ENCODE data around the gene GATA5. TPM values are rescaled to one million over a fixed set of nuclear protein-coding genes. Genes with fewer than 3 reads are reported as not detected.

Gene GATA5
- total RNA-seq, 1 experiment from 2014 or later: 0.25 TPM

DNA sequence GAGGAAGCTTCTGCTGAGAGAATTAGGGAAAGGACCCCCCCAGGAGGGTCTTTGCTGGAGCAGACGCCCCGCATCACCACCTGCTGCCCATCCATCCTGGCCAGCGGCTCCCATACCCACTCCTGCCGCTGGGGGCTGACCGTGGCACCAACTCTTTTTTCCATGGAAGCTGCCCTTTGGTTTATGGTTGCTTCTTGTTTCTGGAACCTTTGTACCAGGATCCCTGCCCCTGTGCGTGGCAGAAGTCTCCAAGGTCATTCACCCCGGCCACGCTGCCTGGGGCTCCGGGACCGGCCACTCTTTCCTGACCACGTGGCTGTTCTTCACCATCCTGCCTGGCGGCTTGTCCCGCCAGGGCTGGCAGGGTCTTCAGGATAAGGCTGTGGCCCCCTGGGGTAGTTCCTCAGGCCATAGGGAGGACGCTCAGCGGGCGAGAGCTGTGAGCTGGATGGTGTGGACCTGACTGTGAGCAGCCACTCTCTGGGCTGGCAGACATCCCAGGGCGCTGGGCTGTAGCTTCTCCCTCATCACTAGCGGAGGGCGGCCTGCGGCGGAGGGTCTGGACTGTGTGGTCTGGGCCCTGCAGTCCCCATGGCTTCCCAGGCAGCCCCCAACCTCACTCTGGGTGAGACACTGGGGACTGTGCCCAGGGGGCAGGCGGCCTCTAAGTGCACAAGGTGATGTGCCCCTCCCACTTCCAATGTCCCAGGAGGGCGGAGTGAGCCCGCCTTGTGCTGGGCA, 25.7 kb downstream of the GATA5 start:
- Mint-ChIP-seq H3K4me1 (ENCODE audit: low read depth, unreplicated experiment) (peaks cover 23% of the 10 kb centered on the region), H3K4me3 (ENCODE audit: unreplicated experiment) (no peak overlapping the region), H3K36me3 (ENCODE audit: insufficient read depth, unreplicated experiment) (no peaks in the 10 kb centered on the region), H3K9me3 (ENCODE audit: unreplicated experiment) (no peaks in the 10 kb centered on the region), H3K27me3 (ENCODE audit: insufficient read depth, unreplicated experiment) (no peaks in the 10 kb centered on the region), H3K27ac (ENCODE audit: unreplicated experiment) (peak overlapping the region; percentile 9)
- POLR2A ChIA-PET: no interaction called here
- Histone ChIP-seq H3K4me1 (peaks cover 38% of the 10 kb centered on the region), H3K4me3 (ENCODE audit: low read depth, low read length) (no peak overlapping the region), H3K9me3 (no peaks in the 10 kb centered on the region), H3K27me3 (replicated peaks; ENCODE audit: control insufficient read depth, insufficient read depth, low read length) (no peaks in the 10 kb centered on the region), H3K36me3 (ENCODE audit: control insufficient read depth, insufficient read depth, low read length) (no peaks in the 10 kb centered on the region)
- DNase-seq: no peak
- peak in 1 of 2 experiments; percentile 14 for TF ChIP-seq CTCF (IDR thresholded peaks at IDR 0.05; ENCODE audit: insufficient read depth in 1 of 2, low read depth in 1 of 2, low read length in 1 of 2, severe bottlenecking in 1 of 2, unreplicated experiment in 1 of 2)
- CTCF ChIA-PET: interaction anchor here (1.1 to 1.2 kb wide), 2 partner anchors 82 to 167 kb away, joined by 3 to 4 read pairs; no protein-coding TSS in a partner anchor
- intact Hi-C loops (cut with micrococcal nuclease; ENCODE audit: unreplicated experiment): loop anchor here (2.0 kb wide), 1 partner anchor 19 kb away; no protein-coding TSS in a partner anchor
- BruUV-seq (replicated peaks): no TSS peak

- no peak overlapping the region for H3K4me3 ChIP-seq (ENCODE audit: low read depth, low read length)
- BruUV-seq (replicated peaks): no TSS peak
- CTCF ChIA-PET: interaction anchor here (1.1 kb wide), 1 partner anchor 30 kb away, joined by 3 read pairs; no protein-coding TSS in a partner anchor
- H3K4me1 ChIP-seq: peaks cover 43% of the 10 kb centered on the region
- H3K36me3 Mint-ChIP-seq (ENCODE audit: insufficient read depth, unreplicated experiment): no peaks in the 10 kb centered on the region
- intact Hi-C loops (cut with micrococcal nuclease; ENCODE audit: unreplicated experiment): loop anchor here (2.0 kb wide), 1 partner anchor 18 kb away; no protein-coding TSS in a partner anchor
- H3K9me3 Mint-ChIP-seq (ENCODE audit: unreplicated experiment): no peaks in the 10 kb centered on the region
- no peak for TF ChIP-seq CTCF (IDR thresholded peaks at IDR 0.05; ENCODE audit: insufficient read depth in 1 of 2, low read depth in 1 of 2, low read length in 1 of 2, severe bottlenecking in 1 of 2, unreplicated experiment in 1 of 2)
- no peaks in the 10 kb centered on the region for H3K27me3 ChIP-seq (replicated peaks; ENCODE audit: control insufficient read depth, insufficient read depth, low read length)
- no peaks in the 10 kb centered on the region for H3K27me3 Mint-ChIP-seq (ENCODE audit: insufficient read depth, unreplicated experiment)
- DNase-seq: no peak
- no peak overlapping the region for H3K4me3 Mint-ChIP-seq (ENCODE audit: unreplicated experiment)
- H3K36me3 ChIP-seq (ENCODE audit: control insufficient read depth, insufficient read depth, low read length): no peaks in the 10 kb centered on the region
- no peaks in the 10 kb centered on the region for H3K9me3 ChIP-seq
- H3K27ac Mint-ChIP-seq (ENCODE audit: unreplicated experiment): peak overlapping the region; percentile 51
- POLR2A ChIA-PET: no interaction called here
- peaks cover 21% of the 10 kb centered on the region for H3K4me1 Mint-ChIP-seq (ENCODE audit: low read depth, unreplicated experiment)
Observed at GRCh38 chr20:62448788-62449187, 27.0 kb downstream of the GATA5 start.

GRCh38 chr20:62448038-62448437, 27.8 kb downstream of the GATA5 start:
- Mint-ChIP-seq H3K36me3 (ENCODE audit: insufficient read depth, unreplicated experiment) (no peaks in the 10 kb centered on the region), H3K4me1 (ENCODE audit: low read depth, unreplicated experiment) (peaks cover 21% of the 10 kb centered on the region), H3K4me3 (ENCODE audit: unreplicated experiment) (no peak overlapping the region), H3K27me3 (ENCODE audit: insufficient read depth, unreplicated experiment) (no peaks in the 10 kb centered on the region), H3K9me3 (ENCODE audit: unreplicated experiment) (no peaks in the 10 kb centered on the region), H3K27ac (ENCODE audit: unreplicated experiment) (peak overlapping the region; percentile 51)
- CTCF ChIA-PET: no interaction called here
- no TSS peak for BruUV-seq (replicated peaks)
- peaks cover 42% of the 10 kb centered on the region for H3K4me1 ChIP-seq
- intact Hi-C loops (cut with micrococcal nuclease; ENCODE audit: unreplicated experiment): loop anchor here (2.0 kb wide), 1 partner anchor 17 kb away; no protein-coding TSS in a partner anchor
- no peaks in the 10 kb centered on the region for H3K27me3 ChIP-seq (replicated peaks; ENCODE audit: control insufficient read depth, insufficient read depth, low read length)
- no peaks in the 10 kb centered on the region for H3K9me3 ChIP-seq
- POLR2A ChIA-PET: no interaction called here
- TF ChIP-seq CTCF (IDR thresholded peaks at IDR 0.05; ENCODE audit: insufficient read depth in 1 of 2, low read depth in 1 of 2, low read length in 1 of 2, severe bottlenecking in 1 of 2, unreplicated experiment in 1 of 2): no peak
- no peak overlapping the region for H3K4me3 ChIP-seq (ENCODE audit: low read depth, low read length)
- no peak for DNase-seq
- H3K36me3 ChIP-seq (ENCODE audit: control insufficient read depth, insufficient read depth, low read length): no peaks in the 10 kb centered on the region

Measured in Caco-2 (cell line).